Lung (tissue), 12 donors: ENCODE data around the gene ZNF91. TPM values are rescaled to one million over a fixed set of nuclear protein-coding genes. Genes with fewer than 3 reads are reported as not detected.

Experiments used
- ATAC-seq: fragments of 200-7000 bp; cut with Tn5 transposase; one replicate; pipeline ENCODE4 v1.9.1; 2020; ENCODE audit warnings: moderate number of reproducible peaks; ENCODE audit not compliant: insufficient read depth, low FRiP score
- DNase-seq, 3 donors: peaks; one replicate each; pipeline ENCODE4 v3.0.0-alpha.2; 2013 to 2017
- H3K27ac ChIP-seq, 2 donors: one replicate each; pipeline ENCODE4 v1.5.1; 2013; ENCODE audit warnings: mild to moderate bottlenecking in 2 of 2, moderate library complexity in 2 of 2, control low read depth in 1 of 2, inconsistent platforms in 1 of 2, low read depth in 1 of 2, low read length in 1 of 2
- H3K27me3 ChIP-seq, 3 donors: one replicate each; pipeline ENCODE4 v1.5.1; 2013; ENCODE audit warnings: low read length in 2 of 3; ENCODE audit not compliant: control insufficient read depth in 3 of 3, insufficient read depth in 3 of 3
- H3K36me3 ChIP-seq, 4 donors: one replicate each; pipeline ENCODE4 v1.5.1; 2013; ENCODE audit warnings: low read length in 4 of 4, mild to moderate bottlenecking in 1 of 4, moderate library complexity in 1 of 4; ENCODE audit not compliant: control insufficient read depth in 4 of 4, insufficient read depth in 4 of 4
- H3K4me1 ChIP-seq, 5 donors: one replicate each; pipeline ENCODE4 v1.5.1; 2013; ENCODE audit warnings: low read length in 5 of 5, mild to moderate bottlenecking in 2 of 5, moderate library complexity in 1 of 5; ENCODE audit not compliant: control insufficient read depth in 5 of 5, insufficient read depth in 5 of 5
- H3K4me3 ChIP-seq: one replicate; pipeline ENCODE4 v1.5.1; 2013; ENCODE audit warnings: mild to moderate bottlenecking, control low read depth, moderate library complexity
- H3K9ac ChIP-seq, 2 donors: one replicate each; pipeline ENCODE4 v1.5.1; 2013; ENCODE audit warnings: low read length in 2 of 2, control low read depth in 1 of 2; ENCODE audit not compliant: insufficient read depth in 1 of 2
- H3K9me3 ChIP-seq, 4 donors: one replicate each; pipeline ENCODE4 v1.5.1; 2013; ENCODE audit warnings: low read length in 3 of 4, mild to moderate bottlenecking in 1 of 4, moderate library complexity in 1 of 4; ENCODE audit not compliant: control insufficient read depth in 4 of 4, insufficient read depth in 3 of 4
- CTCF ChIP-seq: IDR thresholded peaks from 2 replicates; pipeline ENCODE4 v1.5.1; 2012; ENCODE audit warnings: mild to moderate bottlenecking; ENCODE audit errors: control extremely low read depth, extremely low read depth
- WGBS, 2 donors: extraction: QIAGEN DNeasy Blood & Tissue Kit; methylation state at CpG; one replicate each; pipeline ENCODE4 v1.1.7; 2013; 5-methylcytosine and 5-hydroxymethylcytosine counted together
- polyA plus RNA-seq, 2 donors: library from polyadenylated mRNA; stranded (reverse); fragments of 200-250 nt; gene quantifications; one replicate each; pipeline ENCODE4 v1.2.1, GENCODE V29; 2013
- total RNA-seq, 2 donors: library from RNA; depleted of rRNA in 1 of 2; stranded (reverse); fragments of >200 nt in 1 of 2; gene quantifications; one replicate each; pipeline ENCODE4 v1.2.1, GENCODE V29; 2014 to 2021
- donor health status: control.
- donor health status: control.
- donor health status: Bipolar disorder and iron deficiency.
- donor health status: healthy.
- donor health status: DM: yes; HTN: yes; CAD: no.

ZNF91 gene
- total and polyA plus RNA-seq, 4 donors, result 5.0 to 172 (median 24.8) TPM

GRCh38 chr19:23351806-23352205 is 43.5 kb downstream of the ZNF91 start:
- no peak overlapping the region for H3K9ac ChIP-seq
- peaks cover 6 to 69% (median 32%) of the 10 kb centered on the region in 4 donors for H3K36me3 ChIP-seq
- ATAC-seq, result no peak
- peaks cover 16 to 78% (median 31%) of the 10 kb centered on the region in 4 donors for H3K9me3 ChIP-seq
- no peak overlapping the region for H3K27ac ChIP-seq
- TF ChIP-seq CTCF, result no peak
- H3K27me3 ChIP-seq, result no peaks in the 10 kb centered on the region
- H3K4me3 ChIP-seq, result no peak overlapping the region
- WGBS, 2 donors, result 98 to 99% methylated on average over 4 of the region's 4 CpGs
- H3K4me1 ChIP-seq, result no peaks in the 10 kb centered on the region
- DNase-seq, result no peak

- TF ChIP-seq CTCF, result no peak
- Histone ChIP-seq H3K27me3 (no peaks in the 10 kb centered on the region), H3K36me3 (peaks cover 7 to 79% (median 30%) of the 10 kb centered on the region in 4 donors), H3K4me1 (no peaks in the 10 kb centered on the region), H3K9ac (no peak overlapping the region), H3K4me3 (no peak overlapping the region), H3K27ac (no peak overlapping the region), H3K9me3 (peaks cover 3 to 85% (median 40%) of the 10 kb centered on the region in 4 donors)
- DNase-seq (no peak), ATAC-seq (no peak)
- 96 to 98% methylated on average over 7 of the region's 7 CpGs for WGBS, 2 donors
Measured at GRCh38 chr19:23346696-23347095, 48.6 kb downstream of the ZNF91 start.

- no peak overlapping the region for H3K9ac ChIP-seq
- H3K9me3 ChIP-seq, result peaks cover 3 to 79% (median 39%) of the 10 kb centered on the region in 4 donors
- no peak overlapping the region for H3K4me3 ChIP-seq
- H3K27me3 ChIP-seq, result no peaks in the 10 kb centered on the region
- no peak for TF ChIP-seq CTCF
- H3K27ac ChIP-seq, result no peak overlapping the region
- H3K4me1 ChIP-seq, result no peaks in the 10 kb centered on the region
- DNase-seq, result no peak
- 82 to 89% methylated on average over 4 of the region's 4 CpGs for WGBS, 2 donors
- H3K36me3 ChIP-seq, result peaks cover 7 to 76% (median 29%) of the 10 kb centered on the region in 4 donors
- no peak for ATAC-seq
Measured at GRCh38 chr19:23345838-23346237, 49.4 kb downstream of the ZNF91 start.

GRCh38 chr19:23343434-23344010 is 51.7 kb downstream of the ZNF91 start:
- H3K9me3 ChIP-seq, result peaks cover 7 to 59% (median 31%) of the 10 kb centered on the region in 4 donors
- TF ChIP-seq CTCF, result no peak
- H3K9ac ChIP-seq, result no peak overlapping the region
- no peak for ATAC-seq
- no peak overlapping the region for H3K4me3 ChIP-seq
- H3K27me3 ChIP-seq, result no peaks in the 10 kb centered on the region
- no peak for DNase-seq
- H3K27ac ChIP-seq, result no peak overlapping the region
- WGBS, 2 donors, result 94 to 97% methylated on average over 5 of the region's 5 CpGs
- peaks cover 0 to 58% (median 22%) of the 10 kb centered on the region in 4 donors for H3K36me3 ChIP-seq
- H3K4me1 ChIP-seq, result no peaks in the 10 kb centered on the region
